Measurements from ENCODE around the gene LAIR2.

LAIR2 gene

DNA sequence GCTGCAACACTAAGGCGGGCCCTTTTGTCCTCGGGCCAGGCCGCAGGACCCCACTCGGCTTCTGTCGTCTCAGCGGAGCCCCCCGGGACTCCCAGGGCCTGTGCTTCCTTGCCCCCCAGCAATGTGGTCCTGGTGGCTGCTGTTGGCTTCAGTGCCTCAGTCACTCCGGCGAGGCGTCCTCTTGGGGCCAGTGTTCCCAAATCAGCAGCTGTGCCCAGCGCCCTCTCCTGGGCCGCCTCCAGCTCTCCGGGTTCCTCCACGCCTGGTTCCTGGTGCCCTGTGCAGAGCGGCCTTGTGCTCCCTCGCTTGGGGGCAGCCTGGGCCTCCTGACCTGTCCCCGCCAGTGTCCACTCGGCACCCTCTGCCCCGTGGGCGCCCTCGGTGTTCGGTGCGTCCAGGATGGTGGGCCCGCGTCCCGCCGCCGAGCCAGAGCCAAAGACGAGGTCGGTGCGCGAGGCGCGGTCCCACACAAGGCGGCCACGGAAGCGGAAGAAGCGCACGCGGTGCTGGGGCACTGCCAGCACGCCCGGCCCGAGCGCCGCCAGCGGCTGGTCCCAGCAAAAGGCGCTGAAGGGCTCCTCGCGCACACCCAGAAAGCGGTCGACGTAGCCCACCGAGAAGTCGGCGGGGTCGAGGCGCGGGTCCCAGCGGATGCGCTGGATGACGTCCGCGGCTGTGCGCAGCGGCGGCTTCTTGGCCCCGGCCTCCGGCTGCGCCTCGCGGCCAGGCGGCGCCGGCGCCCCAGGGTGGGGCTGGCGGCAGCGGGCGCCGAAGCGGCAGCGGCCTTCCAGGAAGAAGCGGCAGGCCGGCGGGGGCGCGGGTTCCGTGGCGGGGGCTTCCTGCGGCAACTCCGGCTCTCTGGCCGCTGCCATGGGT, 39.7 kb upstream of the LAIR2 start:
- H3K27ac ChIP-seq (ENCODE audit: low read length) = peak overlapping the region; percentile 94; the same call in 1 of the 2 replicates
- H3K9me2 ChIP-seq (replicated peaks; ENCODE audit: insufficient read depth, low read length) = no peaks in the 10 kb centered on the region
- no peak for TF ChIP-seq EZH2 (optimal IDR thresholded peaks at IDR 0.05; ENCODE audit: low read depth, low read length)
- TF ChIP-seq EZH2phosphoT487 (IDR thresholded peaks at IDR 0.05; ENCODE audit: low read length) = no peak
- TF ChIP-seq, protein P1, sequence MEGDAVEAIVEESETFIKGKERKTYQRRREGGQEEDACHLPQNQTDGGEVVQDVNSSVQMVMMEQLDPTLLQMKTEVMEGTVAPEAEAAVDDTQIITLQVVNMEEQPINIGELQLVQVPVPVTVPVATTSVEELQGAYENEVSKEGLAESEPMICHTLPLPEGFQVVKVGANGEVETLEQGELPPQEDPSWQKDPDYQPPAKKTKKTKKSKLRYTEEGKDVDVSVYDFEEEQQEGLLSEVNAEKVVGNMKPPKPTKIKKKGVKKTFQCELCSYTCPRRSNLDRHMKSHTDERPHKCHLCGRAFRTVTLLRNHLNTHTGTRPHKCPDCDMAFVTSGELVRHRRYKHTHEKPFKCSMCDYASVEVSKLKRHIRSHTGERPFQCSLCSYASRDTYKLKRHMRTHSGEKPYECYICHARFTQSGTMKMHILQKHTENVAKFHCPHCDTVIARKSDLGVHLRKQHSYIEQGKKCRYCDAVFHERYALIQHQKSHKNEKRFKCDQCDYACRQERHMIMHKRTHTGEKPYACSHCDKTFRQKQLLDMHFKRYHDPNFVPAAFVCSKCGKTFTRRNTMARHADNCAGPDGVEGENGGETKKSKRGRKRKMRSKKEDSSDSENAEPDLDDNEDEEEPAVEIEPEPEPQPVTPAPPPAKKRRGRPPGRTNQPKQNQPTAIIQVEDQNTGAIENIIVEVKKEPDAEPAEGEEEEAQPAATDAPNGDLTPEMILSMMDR (IDR thresholded peaks at IDR 0.05; ENCODE audit: low read length) = no peak
- peak; percentile 59 for DNase-seq
- no peaks in the 10 kb centered on the region for H3K9me3 ChIP-seq (replicated peaks; ENCODE audit: insufficient read depth, low read length)
- H2AFZ ChIP-seq (ENCODE audit: low read length) = peak overlapping the region; percentile 83
- H3K9ac ChIP-seq (ENCODE audit: low read length) = peak overlapping the region; percentile 75
- H3K36me3 ChIP-seq (replicated peaks; ENCODE audit: insufficient read depth, low read length) = 0 out of 2 replicates have a peak, but pooled peaks cover 3% of the 10 kb centered on the region
- H3F3A ChIP-seq (ENCODE audit: insufficient read depth, low read length) = peaks cover 16% of the 10 kb centered on the region
- H3K27me3 ChIP-seq (replicated peaks; ENCODE audit: insufficient read depth, low read length) = peaks cover 15% of the 10 kb centered on the region
- peak overlapping the region; percentile 72 for H3K4me3 ChIP-seq (ENCODE audit: low read length)
- peak overlapping the region; percentile 93 for H3K4me2 ChIP-seq (ENCODE audit: low read depth, low read length)
- peaks cover 5% of the 10 kb centered on the region; the same call in 1 of the 2 replicates for H3K4me1 ChIP-seq (ENCODE audit: low read length)
- peaks cover 6% of the 10 kb centered on the region for H4K20me1 ChIP-seq (ENCODE audit: insufficient read depth, low read length)
- H3K79me2 ChIP-seq (ENCODE audit: low read length) = peaks cover 26% of the 10 kb centered on the region; the same call in 1 of the 2 replicates

DNA sequence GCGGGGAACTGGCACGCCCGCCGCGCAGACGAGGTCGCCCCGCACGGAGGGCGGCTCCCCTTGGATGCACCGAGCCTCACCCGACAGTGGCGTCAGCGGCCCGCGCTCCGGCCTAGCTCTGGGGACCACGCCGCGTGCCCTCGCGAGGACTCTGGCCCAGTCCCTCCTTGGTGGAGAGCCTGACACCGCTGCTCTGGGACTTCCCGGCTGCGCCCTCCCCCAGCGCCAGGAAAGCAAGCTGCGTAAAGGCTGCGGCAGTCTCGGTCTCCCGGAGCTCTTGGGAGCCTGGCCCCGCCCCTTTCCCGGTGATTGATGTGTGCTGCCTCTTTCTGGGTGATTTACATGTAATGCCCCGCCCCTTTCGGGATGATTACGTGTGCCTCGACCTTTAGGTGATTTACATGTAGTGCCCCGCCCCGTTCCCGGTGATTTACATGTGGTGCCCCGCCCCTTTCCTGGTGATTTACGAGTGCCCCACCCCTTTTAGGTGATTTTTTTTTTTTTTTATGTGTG, 39.0 kb upstream of the LAIR2 start, which contains the start of gene LENG9:
LENG9 (minus strand) TSS at position 248 of the 513 bp plus-strand sequence. CDS start 252 bp downstream, outside the sequence.
- Histone ChIP-seq H3K27ac (ENCODE audit: low read length) (peak within 1 kb of the TSS; percentile 94), H3K9me3 (replicated peaks; ENCODE audit: insufficient read depth, low read length) (no peaks in the 10 kb centered on the region), H3F3A (ENCODE audit: insufficient read depth, low read length) (peaks cover 16% of the 10 kb centered on the region), H3K27me3 (replicated peaks; ENCODE audit: insufficient read depth, low read length) (peaks cover 22% of the 10 kb centered on the region), H3K36me3 (replicated peaks; ENCODE audit: insufficient read depth, low read length) (no peaks in the 10 kb centered on the region), H3K9me2 (replicated peaks; ENCODE audit: insufficient read depth, low read length) (no peaks in the 10 kb centered on the region), H2AFZ (ENCODE audit: low read length) (peak within 1 kb of the TSS; percentile 83), H3K9ac (ENCODE audit: low read length) (peak within 1 kb of the TSS; percentile 75), H3K79me2 (ENCODE audit: low read length) (peaks cover 20% of the 10 kb centered on the region; the same call in 1 of the 2 replicates), H3K4me1 (ENCODE audit: low read length) (peaks cover 5% of the 10 kb centered on the region; the same call in 1 of the 2 replicates), H4K20me1 (ENCODE audit: insufficient read depth, low read length) (peaks cover 6% of the 10 kb centered on the region), H3K4me3 (ENCODE audit: low read length) (peak within 1 kb of the TSS; percentile 72), H3K4me2 (ENCODE audit: low read depth, low read length) (peak within 1 kb of the TSS; percentile 93)
- no peak for TF ChIP-seq EZH2phosphoT487 (IDR thresholded peaks at IDR 0.05; ENCODE audit: low read length)
- no peak for TF ChIP-seq EZH2 (optimal IDR thresholded peaks at IDR 0.05; ENCODE audit: low read depth, low read length)
- TF ChIP-seq, protein P1 (IDR thresholded peaks at IDR 0.05; ENCODE audit: low read length) = no peak
- DNase-seq = no peak

DNA sequence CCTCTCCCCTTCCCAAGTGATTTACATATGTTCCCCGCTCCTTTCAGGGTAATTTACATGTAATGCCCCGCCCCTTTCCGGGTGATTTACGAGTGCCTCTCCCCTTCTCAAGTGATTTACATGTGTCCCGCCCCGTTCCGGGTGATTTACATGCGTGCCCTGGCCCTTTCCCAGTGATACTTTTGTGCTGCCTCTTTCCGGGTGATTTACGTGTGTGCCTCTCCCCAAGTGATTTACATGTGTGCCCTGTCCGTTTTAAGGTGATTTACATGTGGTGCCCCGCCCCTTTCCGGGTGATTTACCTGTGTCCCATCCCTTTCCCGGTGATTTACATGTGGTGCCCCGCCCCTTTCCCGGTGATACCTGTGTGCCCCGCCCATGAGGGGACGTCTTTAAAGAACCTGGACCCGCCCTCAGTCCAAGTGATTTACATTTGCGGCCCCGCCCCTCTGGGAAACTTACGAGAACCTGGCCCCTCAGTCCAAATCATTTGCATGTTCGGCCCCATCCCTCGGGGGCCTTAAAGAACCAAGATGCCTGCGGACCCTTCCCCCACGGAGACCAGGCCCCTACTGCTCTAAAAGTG, 38.5 kb upstream of the LAIR2 start:
- Histone ChIP-seq H3K4me1 (ENCODE audit: low read length) (peaks cover 5% of the 10 kb centered on the region; the same call in 1 of the 2 replicates), H3K9me2 (replicated peaks; ENCODE audit: insufficient read depth, low read length) (no peaks in the 10 kb centered on the region), H3F3A (ENCODE audit: insufficient read depth, low read length) (peaks cover 11% of the 10 kb centered on the region), H3K9me3 (replicated peaks; ENCODE audit: insufficient read depth, low read length) (no peaks in the 10 kb centered on the region), H3K4me2 (ENCODE audit: low read depth, low read length) (peak overlapping the region; percentile 93), H3K79me2 (ENCODE audit: low read length) (peaks cover 14% of the 10 kb centered on the region; the same call in 1 of the 2 replicates), H3K9ac (ENCODE audit: low read length) (peak overlapping the region; percentile 68), H3K27me3 (replicated peaks; ENCODE audit: insufficient read depth, low read length) (peaks cover 27% of the 10 kb centered on the region), H3K36me3 (replicated peaks; ENCODE audit: insufficient read depth, low read length) (no peaks in the 10 kb centered on the region), H4K20me1 (ENCODE audit: insufficient read depth, low read length) (peaks cover under 1% of the 10 kb centered on the region; the same call in 1 of the 2 replicates), H2AFZ (ENCODE audit: low read length) (peak overlapping the region; percentile 76), H3K27ac (ENCODE audit: low read length) (peak overlapping the region; percentile 94), H3K4me3 (ENCODE audit: low read length) (peak overlapping the region; percentile 72)
- DNase-seq = peak; percentile 98
- TF ChIP-seq, protein P1 (IDR thresholded peaks at IDR 0.05; ENCODE audit: low read length) = no peak
